GM18499 (cell line): ENCODE measurements around the gene SUMO3.

Source experiments
- ATAC-seq: cut with Tn5 transposase; IDR thresholded peaks from one replicate; pipeline ENCODE4 v1.9.1; 2021; ENCODE audit warnings: moderate number of reproducible peaks; ENCODE audit not compliant: insufficient read depth, unreplicated experiment

Gene SUMO3

DNA sequence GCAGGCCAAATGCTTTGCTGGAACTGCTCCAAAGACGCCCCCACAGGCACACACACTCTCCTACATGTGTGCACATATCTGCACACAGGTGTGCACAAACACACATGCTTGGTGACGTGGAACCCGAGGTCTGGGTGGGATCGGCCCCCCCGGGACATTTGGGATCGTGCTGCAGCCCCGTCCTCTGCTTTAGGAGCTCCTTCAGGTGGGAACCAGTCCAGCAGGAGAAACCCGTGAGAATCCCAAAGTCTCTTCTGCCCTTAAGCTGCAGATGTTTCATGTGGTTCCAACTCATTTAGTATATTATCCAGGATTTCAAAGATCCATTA is 54.8 kb downstream of the SUMO3 start:
- no peak for ATAC-seq

DNA sequence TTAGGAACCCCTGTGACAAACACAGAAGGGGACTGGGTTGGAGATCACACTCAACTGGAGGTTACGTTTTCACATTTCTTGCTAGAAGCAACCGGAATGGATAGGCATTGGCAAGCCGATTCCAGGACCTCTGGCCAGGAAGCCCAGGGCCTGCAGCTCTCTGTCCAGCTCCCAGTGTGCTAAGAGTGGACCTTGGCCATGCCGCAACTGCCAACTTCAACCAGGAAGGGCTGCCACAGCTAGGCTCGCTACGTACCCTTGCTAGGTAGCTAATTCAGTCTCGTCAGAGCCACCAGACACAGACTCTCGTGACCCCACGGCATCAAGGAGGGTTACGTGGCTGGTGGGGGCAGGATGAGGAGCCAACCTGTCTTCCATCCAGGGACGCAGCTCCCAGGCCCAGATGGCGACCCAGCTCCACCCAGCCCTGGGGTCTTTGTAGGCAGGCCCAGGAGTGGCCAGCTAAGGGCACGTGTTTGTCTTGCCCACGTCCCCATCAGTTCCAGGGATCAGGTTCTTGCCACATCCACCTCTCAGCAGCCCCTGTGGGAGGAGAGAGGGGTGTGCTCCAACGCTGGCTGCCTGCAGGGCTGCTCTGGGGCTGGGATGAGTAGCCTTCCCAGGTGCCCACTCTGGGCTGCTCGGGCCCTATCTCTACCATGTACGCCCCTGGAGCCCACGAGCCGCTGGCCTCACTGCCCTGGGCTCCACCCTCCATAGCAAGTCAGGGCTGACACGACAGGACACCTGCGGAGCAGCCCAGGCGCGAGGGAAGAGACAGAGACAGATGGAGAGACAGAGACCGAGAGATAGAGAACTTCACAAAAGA is 55.4 kb downstream of the SUMO3 start:
- no peak for ATAC-seq

DNA sequence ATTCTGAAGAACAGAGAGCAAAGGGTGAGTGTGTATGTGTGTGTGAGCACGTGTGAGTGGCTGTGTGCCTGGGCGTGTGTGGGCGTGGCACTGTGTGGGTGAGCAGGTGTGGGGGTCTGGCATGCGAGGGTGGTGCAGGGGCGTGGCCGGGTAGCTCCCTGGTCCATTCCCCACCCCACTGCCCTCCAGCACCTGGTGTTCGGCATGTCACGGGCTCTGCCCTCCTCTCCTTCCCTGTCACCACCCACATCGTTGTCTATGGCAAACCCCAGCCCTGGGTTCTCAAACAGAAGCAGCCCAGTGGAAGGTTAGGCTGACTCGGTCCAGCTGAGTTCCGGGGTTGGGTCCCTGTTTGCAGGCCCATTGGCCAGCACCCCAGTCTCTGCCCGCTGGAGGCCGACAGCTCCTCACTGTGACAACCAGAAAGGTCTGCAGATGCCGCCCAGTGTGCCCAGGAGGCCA is 56.1 kb downstream of the SUMO3 start:
- no peak for ATAC-seq

DNA sequence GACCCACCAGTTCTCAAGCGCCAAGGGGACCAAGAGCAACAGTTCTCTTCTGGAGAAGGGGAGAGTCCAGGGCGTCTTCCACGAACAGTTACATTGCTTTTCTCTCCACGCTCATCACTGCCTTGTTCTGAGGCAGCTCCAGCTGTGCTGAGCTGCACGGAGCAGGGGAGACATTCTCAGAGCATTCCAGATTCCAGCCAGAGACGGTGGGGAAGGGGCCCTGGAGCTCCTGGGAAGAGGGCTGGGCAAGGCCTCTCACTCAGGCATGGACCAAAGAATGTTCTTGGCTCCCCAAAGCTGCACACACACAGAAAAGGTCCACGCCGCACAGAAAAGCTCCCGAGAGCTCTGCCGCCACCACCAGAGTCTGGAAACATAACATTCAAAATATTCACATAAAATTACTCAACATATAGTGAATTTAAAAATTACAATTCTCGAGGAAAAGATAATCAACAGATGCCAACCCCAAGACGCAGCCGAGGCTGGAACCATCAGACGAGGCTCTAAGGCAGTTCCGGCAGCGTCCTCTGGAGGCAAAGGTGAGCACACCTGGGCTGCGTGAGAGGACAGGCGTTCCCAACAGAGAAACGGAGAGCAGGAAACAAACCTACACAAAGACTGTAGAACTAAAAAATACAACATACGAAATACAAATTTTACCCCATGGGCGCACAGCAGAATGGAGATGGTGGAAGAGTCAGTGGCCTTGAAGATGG is 56.7 kb downstream of the SUMO3 start:
- no peak for ATAC-seq

DNA sequence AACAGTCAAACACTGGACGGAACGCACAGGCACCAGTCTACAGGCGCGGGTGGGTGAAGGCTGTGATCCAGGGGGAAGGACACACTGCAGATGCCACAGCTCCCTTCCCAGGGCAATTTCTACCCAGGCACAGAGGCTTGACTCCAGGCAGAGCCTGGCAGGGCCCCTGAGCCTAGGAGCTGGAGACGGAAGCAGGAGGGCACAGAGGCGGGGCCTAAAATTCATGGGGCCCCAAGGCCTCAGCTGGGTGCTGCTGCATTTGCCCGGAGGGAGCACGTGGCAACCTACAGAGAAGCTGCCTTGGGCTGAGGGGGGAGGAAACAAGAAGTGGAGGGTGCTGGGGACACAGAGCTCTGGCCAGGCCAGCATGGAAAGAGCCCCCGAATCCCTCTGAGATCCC is 57.5 kb downstream of the SUMO3 start:
- no peak for ATAC-seq

DNA sequence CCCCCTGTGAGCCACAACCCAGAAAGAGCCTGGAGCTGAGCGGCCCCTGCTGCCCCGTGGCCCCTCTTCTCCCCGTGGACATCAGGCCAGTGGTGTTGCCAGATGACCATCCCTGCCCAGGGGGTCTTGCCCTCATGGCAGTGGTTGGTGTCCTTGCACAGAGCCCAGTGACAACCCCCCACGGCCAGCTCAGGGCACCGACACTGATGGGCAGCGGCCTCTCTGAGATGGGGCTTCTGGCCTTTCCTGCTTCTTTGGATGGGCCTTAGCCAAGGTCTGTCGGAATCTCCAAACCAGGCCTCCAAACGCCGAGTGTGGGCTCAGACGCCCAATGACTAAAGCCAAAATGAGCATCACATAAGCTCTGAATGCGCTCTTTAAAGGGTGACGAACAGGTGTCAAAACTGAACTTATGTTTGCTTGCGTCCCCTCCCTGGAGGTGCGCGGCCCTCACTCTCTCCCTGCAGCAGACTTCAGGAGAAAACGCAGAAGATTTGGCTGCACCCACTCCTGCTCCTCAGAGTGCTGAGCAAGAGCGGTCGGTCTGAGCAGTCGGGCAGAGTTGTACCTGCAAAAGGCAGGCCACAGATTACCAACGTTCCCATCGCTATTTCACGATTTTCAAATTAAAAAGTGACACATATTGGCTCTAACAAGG is 58.1 kb downstream of the SUMO3 start:
- ATAC-seq: no peak

DNA sequence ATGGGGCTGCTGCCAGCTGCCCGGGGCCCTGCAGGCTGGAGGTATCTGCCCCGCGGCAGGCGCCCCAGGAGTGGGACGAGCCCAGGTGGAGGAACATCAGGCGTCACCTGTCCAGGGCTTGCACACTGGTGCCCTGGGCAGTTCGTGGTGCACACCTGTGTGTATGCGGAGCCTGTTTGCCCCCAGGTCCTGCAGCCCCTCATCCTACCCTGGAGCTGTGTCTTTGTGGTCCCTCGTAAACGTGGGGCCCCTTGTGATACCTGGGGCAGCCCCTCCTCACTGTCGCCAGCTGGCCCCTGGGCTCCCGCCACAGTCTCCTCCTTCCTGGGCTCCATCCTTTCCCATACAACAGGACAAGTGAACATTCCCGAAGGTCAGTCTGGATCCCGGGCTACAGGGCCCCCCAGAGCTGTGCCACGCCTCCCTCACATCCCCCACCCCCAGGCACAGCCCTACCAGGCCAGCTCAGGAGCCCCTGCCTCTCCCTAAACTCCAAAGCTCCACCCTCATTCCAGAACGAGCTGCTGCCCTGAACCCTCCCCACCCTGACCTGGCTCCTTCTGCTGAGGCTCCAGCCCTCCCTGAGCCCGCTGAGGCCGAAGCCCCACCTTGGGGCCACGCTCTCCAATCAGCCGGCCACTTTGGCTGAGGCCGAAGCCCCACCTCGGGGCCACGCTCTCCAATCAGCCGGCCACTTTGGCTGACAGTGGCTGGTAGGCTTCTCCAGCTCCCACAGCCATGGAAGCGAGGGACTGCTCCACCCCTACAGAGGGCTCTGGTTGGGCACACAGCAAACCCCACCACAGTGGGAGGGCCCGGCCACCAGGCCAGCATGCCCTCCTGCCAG is 58.9 kb downstream of the SUMO3 start:
- no peak for ATAC-seq

DNA sequence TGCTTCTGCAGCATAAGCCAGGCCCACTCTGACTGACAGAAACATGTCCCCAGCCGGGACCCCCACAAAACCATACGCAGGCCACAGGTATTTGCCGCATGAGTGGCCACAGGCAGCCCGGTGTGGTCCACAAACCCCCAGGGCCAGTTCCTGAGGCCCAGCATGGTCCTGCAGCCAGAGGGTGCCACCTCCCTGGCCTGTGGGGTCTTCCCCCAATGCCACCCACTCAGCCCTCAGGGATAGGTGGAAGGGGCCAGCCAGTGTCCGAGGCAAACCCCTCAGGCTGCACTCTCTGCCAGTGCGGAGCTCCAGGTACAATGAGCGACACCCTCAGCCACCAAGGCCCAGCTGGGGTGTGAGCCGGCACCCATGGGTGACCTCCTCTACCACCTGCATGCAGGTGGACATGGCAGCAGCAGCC is 59.7 kb downstream of the SUMO3 start:
- no peak for ATAC-seq

DNA sequence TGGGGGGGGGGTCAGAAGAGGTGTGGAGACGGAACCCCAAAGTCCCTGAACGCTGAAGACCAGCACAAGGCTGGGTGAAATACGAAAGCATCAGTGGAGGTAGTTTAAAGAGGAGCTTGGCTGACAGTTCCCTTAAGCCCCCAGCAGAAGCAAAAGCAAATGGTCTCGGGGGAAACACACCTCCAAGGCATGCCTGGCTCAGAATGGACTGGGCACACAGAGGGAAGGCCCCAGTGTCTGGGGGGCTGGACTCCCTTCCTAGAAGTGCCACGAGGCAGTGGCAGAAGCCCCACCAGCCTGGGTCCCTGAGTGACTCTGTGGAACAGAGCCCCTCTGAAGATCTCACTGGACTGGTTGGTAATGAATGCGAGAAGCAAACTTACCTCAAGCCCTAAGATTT is 60.1 kb downstream of the SUMO3 start:
- no peak for ATAC-seq

DNA sequence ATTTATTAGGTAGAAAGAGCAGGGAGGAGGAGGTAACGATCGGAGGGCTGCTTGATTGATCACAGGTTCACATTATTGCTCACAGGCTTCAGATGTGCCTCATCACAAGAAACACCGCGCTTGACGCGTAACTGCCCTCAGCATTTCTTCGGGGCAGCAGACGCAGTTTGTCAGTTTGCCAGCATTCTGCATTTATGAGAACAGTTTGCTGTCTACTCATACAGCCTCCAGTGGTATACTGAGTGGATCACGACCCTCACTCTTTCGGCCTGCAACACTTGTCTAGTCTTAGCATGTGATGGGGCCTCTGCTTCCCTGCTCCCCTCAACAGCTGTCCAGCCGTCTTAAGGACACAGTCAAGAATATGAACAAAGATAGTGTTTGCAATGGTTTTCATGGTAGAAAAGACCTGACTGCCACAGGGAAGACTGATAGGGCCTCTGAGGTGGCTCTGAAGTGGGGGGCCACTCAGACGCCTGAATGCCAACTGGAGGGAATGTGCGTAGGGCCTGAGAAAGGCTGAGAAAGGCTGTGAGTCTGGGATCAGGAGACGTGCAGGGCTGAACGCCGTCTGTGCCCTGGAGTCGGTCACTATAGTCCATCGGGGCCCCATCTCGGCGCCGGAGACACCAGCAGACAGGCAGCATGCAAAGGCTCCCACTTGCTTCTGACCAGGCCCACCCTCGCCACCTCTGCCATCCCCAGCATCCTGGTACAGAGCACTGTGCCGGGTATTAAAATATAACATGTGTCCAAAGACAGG is 61.3 kb downstream of the SUMO3 start:
- no peak for ATAC-seq
